Measurements from ENCODE around the gene FAM174B.

GRCh38 chr15:92627014-92627413 is 28.6 kb downstream of the FAM174B start:
- no peak for TF ChIP-seq CTCF (IDR thresholded peaks at IDR 0.05; ENCODE audit: low read depth, low read length, missing input control)
- TF ChIP-seq RXRA (IDR thresholded peaks at IDR 0.05), result no peak
- no peak for TF ChIP-seq ATF3 (IDR thresholded peaks at IDR 0.05)
- TF ChIP-seq HNF4A (conservative IDR thresholded peaks at IDR 0.05), result no peak
- TF ChIP-seq ZBTB33 (IDR thresholded peaks at IDR 0.05), result no peak
- no peak for TF ChIP-seq GABPA (IDR thresholded peaks at IDR 0.05 in 1 of 2, conservative IDR thresholded peaks at IDR 0.05 in 1 of 2)
- TF ChIP-seq RAD21 (IDR thresholded peaks at IDR 0.05), result no peak
- no peak for TF ChIP-seq TAF1 (conservative IDR thresholded peaks at IDR 0.05)
- no peak for TF ChIP-seq HNF4G (IDR thresholded peaks at IDR 0.05)
- no peak for TF ChIP-seq EGR1 (IDR thresholded peaks at IDR 0.05; ENCODE audit: low read depth in 2 of 2)
- no peak for TF ChIP-seq SP1 (IDR thresholded peaks at IDR 0.05)
- TF ChIP-seq MAX (IDR thresholded peaks at IDR 0.05), result no peak
- no peak for TF ChIP-seq JUND (IDR thresholded peaks at IDR 0.05)
- TF ChIP-seq REST (IDR thresholded peaks at IDR 0.05), result no peak

Measured in liver (tissue), 3 donors.